ENCODE results near the gene VSIG10.

VSIG10 gene

DNA sequence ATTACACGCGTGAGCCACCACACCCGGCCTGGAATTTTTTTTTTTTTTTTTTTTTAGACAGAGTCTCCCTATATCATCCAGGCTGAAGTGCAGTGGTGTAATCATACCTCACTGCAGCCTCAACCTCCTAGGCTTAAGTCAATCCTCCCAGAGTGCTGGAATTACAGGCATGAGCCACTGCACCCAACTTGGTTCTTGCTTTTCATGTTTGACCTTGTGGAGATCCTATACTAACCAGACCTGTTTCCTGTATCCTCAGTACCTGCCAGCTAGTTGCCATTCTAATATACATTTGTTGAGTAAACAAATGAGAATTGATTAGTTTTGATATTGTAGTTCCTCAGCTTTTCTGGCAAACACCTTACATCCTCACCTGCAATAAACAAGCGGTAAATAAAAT is 3.2 kb upstream of the VSIG10 start:
- TF ChIP-seq, protein P1, sequence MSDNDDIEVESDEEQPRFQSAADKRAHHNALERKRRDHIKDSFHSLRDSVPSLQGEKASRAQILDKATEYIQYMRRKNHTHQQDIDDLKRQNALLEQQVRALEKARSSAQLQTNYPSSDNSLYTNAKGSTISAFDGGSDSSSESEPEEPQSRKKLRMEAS (IDR thresholded peaks at IDR 0.05; ENCODE audit: low read depth, low read length), result no peak
- TF ChIP-seq POLR2A (IDR thresholded peaks at IDR 0.05; ENCODE audit: extremely low read depth, insufficient read length) (no peak), MYC (IDR thresholded peaks at IDR 0.05; ENCODE audit: low read depth, low read length) (no peak)
- TF ChIP-seq, protein P2, sequence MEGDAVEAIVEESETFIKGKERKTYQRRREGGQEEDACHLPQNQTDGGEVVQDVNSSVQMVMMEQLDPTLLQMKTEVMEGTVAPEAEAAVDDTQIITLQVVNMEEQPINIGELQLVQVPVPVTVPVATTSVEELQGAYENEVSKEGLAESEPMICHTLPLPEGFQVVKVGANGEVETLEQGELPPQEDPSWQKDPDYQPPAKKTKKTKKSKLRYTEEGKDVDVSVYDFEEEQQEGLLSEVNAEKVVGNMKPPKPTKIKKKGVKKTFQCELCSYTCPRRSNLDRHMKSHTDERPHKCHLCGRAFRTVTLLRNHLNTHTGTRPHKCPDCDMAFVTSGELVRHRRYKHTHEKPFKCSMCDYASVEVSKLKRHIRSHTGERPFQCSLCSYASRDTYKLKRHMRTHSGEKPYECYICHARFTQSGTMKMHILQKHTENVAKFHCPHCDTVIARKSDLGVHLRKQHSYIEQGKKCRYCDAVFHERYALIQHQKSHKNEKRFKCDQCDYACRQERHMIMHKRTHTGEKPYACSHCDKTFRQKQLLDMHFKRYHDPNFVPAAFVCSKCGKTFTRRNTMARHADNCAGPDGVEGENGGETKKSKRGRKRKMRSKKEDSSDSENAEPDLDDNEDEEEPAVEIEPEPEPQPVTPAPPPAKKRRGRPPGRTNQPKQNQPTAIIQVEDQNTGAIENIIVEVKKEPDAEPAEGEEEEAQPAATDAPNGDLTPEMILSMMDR (IDR thresholded peaks at IDR 0.05; ENCODE audit: low read depth, low read length), result no peak
- DNase-seq (ENCODE audit: low read depth), result no peak
- no peak overlapping the region for H3K4me3 ChIP-seq (ENCODE audit: low read depth, low read length)

DNA sequence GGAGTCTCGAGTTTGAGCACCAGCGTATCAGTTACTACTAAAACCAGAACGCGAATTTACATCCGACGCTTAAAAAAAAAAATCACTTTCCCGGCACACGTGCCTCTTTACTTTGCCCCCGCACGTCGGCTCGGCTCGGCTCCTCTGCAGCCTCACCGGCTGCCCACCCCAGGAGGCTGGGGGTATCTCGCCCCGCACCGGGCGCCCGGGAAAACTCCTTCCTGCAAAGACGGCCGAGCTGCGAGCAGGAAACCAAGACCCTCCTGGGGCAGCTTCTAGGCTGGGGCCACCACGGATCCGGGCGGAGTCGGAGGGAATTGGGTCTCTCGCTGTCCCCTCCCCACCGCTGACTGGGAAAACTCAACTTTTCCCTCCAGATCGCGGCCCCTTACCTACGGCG is 610 bp downstream of the VSIG10 start:
- DNase-seq (ENCODE audit: low read depth), result peak; percentile 46
- peak overlapping the region; percentile 67 for H3K4me3 ChIP-seq (ENCODE audit: low read depth, low read length)
- TF ChIP-seq POLR2A (IDR thresholded peaks at IDR 0.05; ENCODE audit: extremely low read depth, insufficient read length) (no peak), MYC (IDR thresholded peaks at IDR 0.05; ENCODE audit: low read depth, low read length) (no peak)
- TF ChIP-seq, protein P2 (IDR thresholded peaks at IDR 0.05; ENCODE audit: low read depth, low read length), result no peak
- TF ChIP-seq, protein P1 (IDR thresholded peaks at IDR 0.05; ENCODE audit: low read depth, low read length), result peak; percentile 73; the same call in 1 of the 2 replicates

DNA sequence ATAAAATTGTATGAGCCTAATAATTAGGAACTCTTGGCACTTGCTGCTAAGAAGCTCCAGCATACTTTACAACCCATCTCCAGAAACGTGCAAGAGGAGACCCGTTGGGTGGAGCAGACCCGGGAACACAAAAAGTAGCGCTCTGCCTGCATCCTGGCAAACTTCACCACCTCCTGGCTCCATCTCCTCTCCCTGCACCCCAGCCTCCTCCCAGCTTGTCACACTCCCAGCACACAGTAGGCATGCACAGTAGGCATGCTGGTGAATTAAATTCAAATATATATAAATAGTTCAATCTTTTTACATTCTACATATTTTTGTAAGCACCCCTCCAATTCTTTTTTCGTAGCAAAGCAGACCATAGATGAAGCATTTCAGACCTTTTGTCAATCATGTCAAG is 1.2 kb downstream of the VSIG10 start:
- TF ChIP-seq, protein P2 (IDR thresholded peaks at IDR 0.05; ENCODE audit: low read depth, low read length), result no peak
- TF ChIP-seq MYC (IDR thresholded peaks at IDR 0.05; ENCODE audit: low read depth, low read length), result no peak
- no peak for TF ChIP-seq POLR2A (IDR thresholded peaks at IDR 0.05; ENCODE audit: extremely low read depth, insufficient read length)
- TF ChIP-seq, protein P1 (IDR thresholded peaks at IDR 0.05; ENCODE audit: low read depth, low read length), result no peak
- no peak overlapping the region for H3K4me3 ChIP-seq (ENCODE audit: low read depth, low read length)
- DNase-seq (ENCODE audit: low read depth), result no peak

DNA sequence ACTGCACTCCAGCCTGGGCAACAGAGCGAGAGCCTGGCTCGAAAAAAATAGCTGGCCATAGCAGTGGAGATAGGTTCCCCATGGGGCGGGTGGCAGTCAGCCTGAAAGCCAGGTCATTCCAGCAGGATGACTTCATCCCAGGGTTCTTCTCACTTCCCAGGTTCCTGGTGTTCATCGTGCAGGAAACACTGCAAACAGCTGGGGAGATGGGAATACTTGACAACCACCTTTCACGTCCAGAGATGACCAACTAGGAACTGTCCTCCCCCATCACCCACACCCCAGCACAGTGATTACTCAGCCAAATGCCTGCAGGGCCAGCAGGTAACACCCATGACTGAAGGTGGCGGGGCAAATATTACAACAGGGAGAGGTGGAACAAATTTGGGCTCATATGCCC is 1.7 kb downstream of the VSIG10 start:
- DNase-seq (ENCODE audit: low read depth), result no peak
- TF ChIP-seq, protein P1 (IDR thresholded peaks at IDR 0.05; ENCODE audit: low read depth, low read length), result no peak
- no peak overlapping the region for H3K4me3 ChIP-seq (ENCODE audit: low read depth, low read length)

DNA sequence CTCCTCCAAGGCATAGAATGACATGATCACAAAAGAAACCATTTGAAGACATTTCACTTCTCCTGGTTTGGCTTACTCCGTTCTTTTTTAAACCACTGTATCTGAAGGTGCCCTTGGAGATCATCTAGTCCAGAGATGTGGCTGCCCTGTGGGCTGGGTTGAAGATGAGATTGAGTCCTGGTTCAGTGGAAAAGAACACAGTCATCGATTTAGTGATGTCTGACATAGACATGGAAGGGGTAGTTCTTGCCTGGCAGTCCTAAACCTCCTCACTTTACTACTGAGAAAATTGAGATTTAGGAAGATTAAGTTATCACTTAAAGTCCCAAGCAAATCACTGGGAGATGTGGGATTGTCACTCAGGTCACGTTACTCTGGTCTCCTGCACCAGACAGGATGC is 2.8 kb downstream of the VSIG10 start:
- DNase-seq (ENCODE audit: low read depth), result no peak
- TF ChIP-seq POLR2A (IDR thresholded peaks at IDR 0.05; ENCODE audit: extremely low read depth, insufficient read length) (no peak), MYC (IDR thresholded peaks at IDR 0.05; ENCODE audit: low read depth, low read length) (no peak)
- TF ChIP-seq, protein P2 (IDR thresholded peaks at IDR 0.05; ENCODE audit: low read depth, low read length), result no peak
- H3K4me3 ChIP-seq (ENCODE audit: low read depth, low read length), result no peak overlapping the region

DNA sequence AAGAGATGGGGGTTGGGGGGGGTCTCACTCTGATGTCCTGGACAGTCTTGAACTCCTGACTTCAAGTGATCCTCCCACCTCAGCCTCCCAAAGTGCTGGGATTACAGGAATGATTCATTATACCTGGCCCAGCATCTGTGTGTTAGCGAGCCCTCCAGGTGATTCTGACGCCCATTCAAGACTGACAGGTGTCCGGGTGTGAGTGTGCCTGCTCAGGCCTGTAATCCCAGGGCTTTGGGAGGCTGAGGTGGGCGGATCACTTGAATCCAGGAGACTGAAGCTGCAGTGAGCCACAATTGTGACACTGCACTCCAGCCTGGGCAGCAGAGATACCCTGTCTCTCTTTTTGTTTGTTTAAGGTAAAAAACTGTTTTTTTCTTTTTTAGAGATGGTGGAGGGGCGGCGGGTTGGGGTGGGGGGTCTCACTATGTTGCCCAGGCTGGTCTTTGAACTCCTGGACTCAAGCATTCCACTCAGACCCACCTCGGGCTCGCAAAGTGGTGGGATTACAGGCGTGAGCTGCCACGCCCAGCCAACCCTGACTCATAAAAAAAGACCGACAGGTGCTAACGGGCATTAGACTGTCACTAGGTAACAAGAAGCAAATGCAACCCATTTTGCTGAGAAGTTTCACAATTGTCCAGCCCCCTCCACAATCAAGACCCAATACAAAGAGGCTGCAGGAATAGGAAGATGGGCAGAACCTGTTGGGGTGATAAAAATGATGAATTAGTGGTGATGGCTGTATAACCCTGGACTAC is 4.7 kb downstream of the VSIG10 start:
- no peak overlapping the region for H3K4me3 ChIP-seq (ENCODE audit: low read depth, low read length)
- TF ChIP-seq POLR2A (IDR thresholded peaks at IDR 0.05; ENCODE audit: extremely low read depth, insufficient read length), result no peak
- TF ChIP-seq MYC (IDR thresholded peaks at IDR 0.05; ENCODE audit: low read depth, low read length), result no peak
- TF ChIP-seq, protein P1 (IDR thresholded peaks at IDR 0.05; ENCODE audit: low read depth, low read length), result no peak
- TF ChIP-seq, protein P2 (IDR thresholded peaks at IDR 0.05; ENCODE audit: low read depth, low read length), result no peak
- no peak for DNase-seq (ENCODE audit: low read depth)

Data from NB4 (cell line).